ENCODE data around the gene ATP2A1.

GRCh38 chr16:28836761-28837064 lies 41.6 kb upstream of the ATP2A1 start:
- TF ChIP-seq EZH2 (IDR thresholded peaks at IDR 0.05; ENCODE audit: insufficient read depth, poor library complexity, severe bottlenecking): no peak
- TF ChIP-seq EZH2phosphoT487 (IDR thresholded peaks at IDR 0.05; ENCODE audit: insufficient read depth, low read depth): no peak

Measured in GM23248 (cell line).